HUES48 (cell line): ENCODE results near the gene PDSS2.

Source experiments
- H3K27ac ChIP-seq: one replicate; pipeline ENCODE4 v1.7.0; 2013; ENCODE audit warnings: low read depth, low read length, inconsistent platforms
- H3K27me3 ChIP-seq: 2 replicates; pipeline ENCODE4 v1.6.1; 2013; ENCODE audit warnings: mild to moderate bottlenecking, low read length; ENCODE audit not compliant: control insufficient read depth, insufficient read depth
- H3K36me3 ChIP-seq: 2 replicates; pipeline ENCODE4 v1.6.1; 2013; ENCODE audit warnings: low read length; ENCODE audit not compliant: control insufficient read depth, insufficient read depth
- H3K4me1 ChIP-seq: 2 replicates; pipeline ENCODE4 v1.6.1; 2013; ENCODE audit warnings: mild to moderate bottlenecking, low read length; ENCODE audit not compliant: control insufficient read depth, insufficient read depth
- H3K4me3 ChIP-seq: 2 replicates; pipeline ENCODE4 v1.5.1; 2013; ENCODE audit warnings: mild to moderate bottlenecking, low read depth, low read length
- H3K9ac ChIP-seq: 2 replicates; pipeline ENCODE4 v1.6.1; 2013; ENCODE audit warnings: mild to moderate bottlenecking, low read depth, low read length, moderate library complexity
- H3K9me3 ChIP-seq: 2 replicates; pipeline ENCODE4 v1.6.1; 2013; ENCODE audit warnings: low read length; ENCODE audit not compliant: control insufficient read depth, insufficient read depth

Gene PDSS2

DNA sequence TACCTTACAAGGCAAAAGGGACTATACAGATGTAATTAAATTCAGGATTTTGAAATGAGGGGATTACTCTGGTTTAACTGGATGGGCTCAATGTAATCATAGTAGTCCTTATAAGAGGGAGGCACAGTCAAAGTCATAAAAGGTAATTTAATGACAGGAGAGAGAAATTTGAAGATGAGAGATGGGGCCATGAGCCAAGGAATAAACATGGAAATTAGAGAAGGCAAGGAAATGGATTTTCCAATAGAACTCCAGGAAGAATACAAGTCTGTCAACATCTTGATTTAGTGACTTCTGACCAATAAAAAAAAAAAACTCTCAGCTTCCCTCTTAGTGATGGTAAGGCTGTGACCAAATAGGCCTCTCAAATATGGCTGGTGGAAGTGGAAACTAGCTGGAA is 242.1 kb downstream of the PDSS2 start:
- no peaks in the 10 kb centered on the region for H3K9me3 ChIP-seq
- no peak overlapping the region for H3K27ac ChIP-seq
- no peaks in the 10 kb centered on the region for H3K27me3 ChIP-seq
- no peaks in the 10 kb centered on the region for H3K36me3 ChIP-seq
- peaks cover under 1% of the 10 kb centered on the region; the same call in 1 of the 2 replicates for H3K4me1 ChIP-seq
- H3K4me3 ChIP-seq: no peak overlapping the region
- no peak overlapping the region for H3K9ac ChIP-seq

- Histone ChIP-seq H3K27me3 (no peaks in the 10 kb centered on the region), H3K4me3 (no peak overlapping the region), H3K9me3 (no peaks in the 10 kb centered on the region), H3K36me3 (no peaks in the 10 kb centered on the region), H3K9ac (no peak overlapping the region), H3K4me1 (peaks cover 8% of the 10 kb centered on the region; the same call in 1 of the 2 replicates), H3K27ac (no peak overlapping the region)
Measured at GRCh38 chr6:107216197-107216933, 243.0 kb downstream of the PDSS2 start.

- no peak overlapping the region for H3K9ac ChIP-seq
- no peaks in the 10 kb centered on the region for H3K36me3 ChIP-seq
- H3K4me3 ChIP-seq: no peak overlapping the region
- H3K27ac ChIP-seq: no peak overlapping the region
- H3K27me3 ChIP-seq: no peaks in the 10 kb centered on the region
- no peaks in the 10 kb centered on the region for H3K9me3 ChIP-seq
- peaks cover 9% of the 10 kb centered on the region for H3K4me1 ChIP-seq
Measured at GRCh38 chr6:107215334-107215733, 244.0 kb downstream of the PDSS2 start.

DNA sequence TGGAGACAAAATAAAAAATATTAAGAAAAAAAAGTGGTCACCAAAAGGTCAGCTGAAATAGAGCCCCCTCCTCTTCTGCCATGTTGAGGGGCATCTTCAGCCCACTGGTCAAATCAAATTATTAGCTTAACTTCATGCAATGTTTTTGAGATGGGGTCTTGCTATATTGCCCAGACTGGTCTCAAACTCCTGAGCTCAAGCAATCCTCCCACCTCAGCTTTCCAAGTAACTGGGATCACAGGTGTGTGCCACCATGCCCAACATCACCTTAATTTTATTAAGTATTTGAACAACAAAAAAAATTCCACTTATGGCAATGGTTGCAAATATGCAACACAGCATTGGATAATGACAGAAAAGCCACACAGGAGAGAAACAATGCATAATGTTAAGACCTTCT is 244.7 kb downstream of the PDSS2 start:
- H3K9me3 ChIP-seq: no peaks in the 10 kb centered on the region
- H3K36me3 ChIP-seq: no peaks in the 10 kb centered on the region
- peaks cover 15% of the 10 kb centered on the region for H3K4me1 ChIP-seq
- no peak overlapping the region for H3K4me3 ChIP-seq
- no peak overlapping the region for H3K27ac ChIP-seq
- H3K27me3 ChIP-seq: no peaks in the 10 kb centered on the region
- no peak overlapping the region for H3K9ac ChIP-seq

GRCh38 chr6:107209406-107210305 is 249.7 kb downstream of the PDSS2 start:
- Histone ChIP-seq H3K36me3 (no peaks in the 10 kb centered on the region), H3K4me1 (peaks cover 22% of the 10 kb centered on the region), H3K9me3 (no peaks in the 10 kb centered on the region), H3K27me3 (no peaks in the 10 kb centered on the region), H3K4me3 (no peak overlapping the region), H3K27ac (no peak overlapping the region), H3K9ac (no peak overlapping the region)

DNA sequence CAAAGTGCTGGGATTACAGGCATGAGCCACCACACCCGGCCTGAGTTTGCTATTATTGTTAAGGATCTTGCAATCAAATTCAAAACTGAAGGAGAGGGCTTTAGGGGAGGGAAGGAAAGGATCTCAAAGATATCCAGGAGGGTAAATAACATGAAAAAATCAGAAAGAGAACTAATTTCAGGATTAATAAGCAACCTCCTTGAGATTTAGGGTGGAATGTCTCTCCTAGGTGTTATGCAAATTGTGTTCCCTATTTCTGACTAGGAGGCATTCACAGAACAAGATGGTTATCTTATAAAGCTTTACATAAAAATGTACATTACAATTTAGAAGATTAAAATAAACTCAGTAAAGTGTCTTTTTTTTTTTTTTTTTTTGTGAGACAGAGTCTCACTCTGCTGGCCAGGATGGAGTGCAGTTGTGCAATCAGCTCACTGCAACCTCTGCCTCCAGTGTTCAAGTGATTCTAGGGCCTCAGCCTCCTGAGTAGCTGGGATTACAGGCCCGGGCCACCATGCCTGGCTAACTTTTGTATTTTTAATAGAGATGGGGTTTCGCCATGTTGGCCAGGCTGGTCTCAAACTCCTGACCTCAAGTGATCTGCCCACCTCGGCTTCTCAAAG is 252.0 kb downstream of the PDSS2 start:
- H3K27me3 ChIP-seq: no peaks in the 10 kb centered on the region
- no peak overlapping the region for H3K4me3 ChIP-seq
- no peak overlapping the region for H3K9ac ChIP-seq
- no peaks in the 10 kb centered on the region for H3K9me3 ChIP-seq
- no peak overlapping the region for H3K27ac ChIP-seq
- H3K4me1 ChIP-seq: peaks cover 22% of the 10 kb centered on the region
- H3K36me3 ChIP-seq: no peaks in the 10 kb centered on the region

GRCh38 chr6:107205058-107205998 is 254.0 kb downstream of the PDSS2 start:
- Histone ChIP-seq H3K4me1 (peaks cover 13% of the 10 kb centered on the region), H3K27ac (no peak overlapping the region), H3K9me3 (no peaks in the 10 kb centered on the region), H3K9ac (no peak overlapping the region), H3K36me3 (no peaks in the 10 kb centered on the region), H3K27me3 (no peaks in the 10 kb centered on the region), H3K4me3 (no peak overlapping the region)

- Histone ChIP-seq H3K27ac (no peak overlapping the region), H3K4me3 (no peak overlapping the region), H3K27me3 (no peaks in the 10 kb centered on the region), H3K9ac (no peak overlapping the region), H3K9me3 (no peaks in the 10 kb centered on the region), H3K36me3 (no peaks in the 10 kb centered on the region), H3K4me1 (no peaks in the 10 kb centered on the region)
Measured at GRCh38 chr6:107202876-107203468, 256.4 kb downstream of the PDSS2 start.

DNA sequence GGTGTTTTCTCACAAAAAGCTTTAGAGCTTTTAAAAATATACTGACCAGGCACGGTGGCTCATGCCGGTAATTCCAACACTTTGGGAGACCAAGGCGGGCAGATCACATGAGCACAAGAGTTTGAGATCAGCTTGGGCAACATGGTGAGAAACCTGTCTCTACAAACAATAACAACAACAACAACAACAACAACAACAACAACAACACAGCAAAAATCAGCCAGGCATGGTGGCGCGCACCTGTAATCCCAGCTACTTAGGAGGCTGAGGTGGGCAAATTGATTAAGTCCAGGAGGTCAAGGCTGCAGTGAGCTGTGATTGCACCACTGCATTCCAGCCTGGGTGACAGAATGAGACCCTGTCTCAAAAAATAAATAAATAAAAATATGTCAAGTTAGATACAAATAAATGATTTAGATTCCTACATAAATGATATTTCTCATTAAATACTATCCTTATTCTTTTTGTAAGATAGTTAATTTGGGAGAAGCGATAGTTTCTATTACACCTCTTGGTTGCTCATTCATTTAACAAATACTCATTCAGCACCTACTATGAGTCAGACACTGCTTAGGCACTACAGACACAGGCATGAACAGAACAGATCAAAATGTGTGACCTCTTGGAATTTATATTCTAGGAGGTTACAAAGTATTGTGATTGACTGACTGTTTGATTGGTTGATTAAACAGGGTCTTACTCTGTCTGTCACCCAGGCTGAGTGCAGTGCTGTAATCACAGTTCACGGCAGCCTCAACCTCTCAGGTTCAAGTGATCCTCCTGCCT is 260.5 kb downstream of the PDSS2 start:
- no peak overlapping the region for H3K9ac ChIP-seq
- no peaks in the 10 kb centered on the region for H3K36me3 ChIP-seq
- no peaks in the 10 kb centered on the region for H3K4me1 ChIP-seq
- no peak overlapping the region for H3K4me3 ChIP-seq
- no peaks in the 10 kb centered on the region for H3K27me3 ChIP-seq
- no peaks in the 10 kb centered on the region for H3K9me3 ChIP-seq
- H3K27ac ChIP-seq: no peak overlapping the region
